Liver (tissue), 9 donors: Measurements from ENCODE around the gene ADGRA3. TPM values are rescaled to one million over a fixed set of nuclear protein-coding genes. Genes with fewer than 3 reads are reported as not detected.

Experiments used
- DNase-seq: peaks from one replicate; pipeline ENCODE4 v3.0.0-alpha.2; 2017; ENCODE audit warnings: low spot score
- H3K27ac ChIP-seq, 2 donors: one replicate each; pipeline ENCODE4 v1.7.0; 2013; ENCODE audit warnings: inconsistent platforms in 2 of 2, low read length in 2 of 2, control low read depth in 1 of 2, low read depth in 1 of 2, mild to moderate bottlenecking in 1 of 2
- H3K27me3 ChIP-seq, 4 donors: one replicate each; pipeline versions ENCODE4 v1.6.1 to v1.7.0; 2013; ENCODE audit warnings: low read length in 3 of 4, inconsistent platforms in 1 of 4, mild to moderate bottlenecking in 1 of 4, moderate library complexity in 1 of 4; ENCODE audit not compliant: control insufficient read depth in 4 of 4, insufficient read depth in 4 of 4
- H3K36me3 ChIP-seq, 4 donors: one replicate each; pipeline versions ENCODE4 v1.6.1 to v1.7.0; 2013; ENCODE audit warnings: low read length in 3 of 4, mild to moderate bottlenecking in 3 of 4, low read depth in 1 of 4, moderate library complexity in 1 of 4; ENCODE audit not compliant: control insufficient read depth in 4 of 4, insufficient read depth in 3 of 4
- H3K4me1 ChIP-seq, 4 donors: one replicate each; pipeline versions ENCODE4 v1.6.1 to v1.7.0; 2013; ENCODE audit warnings: low read length in 3 of 4, mild to moderate bottlenecking in 3 of 4, moderate library complexity in 1 of 4; ENCODE audit not compliant: control insufficient read depth in 4 of 4, insufficient read depth in 4 of 4
- H3K4me3 ChIP-seq, 3 donors: one replicate each; pipeline versions ENCODE4 v1.6.1 to v1.7.0; 2013; ENCODE audit warnings: low read length in 3 of 3, control low read depth in 1 of 3, low read depth in 1 of 3, mild to moderate bottlenecking in 1 of 3
- H3K9ac ChIP-seq, 2 donors: one replicate each; pipeline ENCODE4 v1.7.0; 2013; ENCODE audit warnings: low read length in 2 of 2, mild to moderate bottlenecking in 2 of 2, moderate library complexity in 2 of 2, control low read depth in 1 of 2, low read depth in 1 of 2
- H3K9me3 ChIP-seq, 4 donors: one replicate each; pipeline versions ENCODE4 v1.6.1 to v1.7.0; 2013; ENCODE audit warnings: low read length in 3 of 4; ENCODE audit not compliant: control insufficient read depth in 4 of 4
- ATF3 ChIP-seq: IDR thresholded peaks from 2 replicates; pipeline ENCODE4 v1.6.1; 2016; ENCODE audit warnings: antibody characterized with exemption
- CTCF ChIP-seq: fragments of 150-350 bp; IDR thresholded peaks from 2 replicates; pipeline ENCODE4 v1.5.1; 2017; ENCODE audit warnings: improper control_type of control experiment, low read depth, low read length; ENCODE audit not compliant: missing input control
- EGR1 ChIP-seq, 2 donors: IDR thresholded peaks; 2 replicates each; pipeline ENCODE4 v1.6.1; 2016 to 2018; ENCODE audit warnings: antibody characterized with exemption in 2 of 2, low read depth in 2 of 2
- FOXA1 ChIP-seq: IDR thresholded peaks from 2 replicates; pipeline ENCODE4 v1.6.1; 2016; ENCODE audit warnings: antibody characterized with exemption
- FOXA2 ChIP-seq: IDR thresholded peaks from 2 replicates; pipeline ENCODE4 v1.6.1; 2016; ENCODE audit warnings: antibody characterized with exemption
- GABPA ChIP-seq, 2 donors: IDR thresholded peaks in 1 of 2; conservative IDR thresholded peaks in 1 of 2; 2 replicates each; pipeline ENCODE4 v1.6.1; 2016; ENCODE audit warnings: antibody characterized with exemption in 2 of 2, mild to moderate bottlenecking in 1 of 2, moderate library complexity in 1 of 2
- HNF4A ChIP-seq, 2 donors: conservative IDR thresholded peaks; 2 replicates each; pipeline ENCODE4 v1.6.1; 2016; ENCODE audit warnings: antibody characterized with exemption in 2 of 2, mild to moderate bottlenecking in 2 of 2
- HNF4G ChIP-seq: IDR thresholded peaks from 2 replicates; pipeline ENCODE4 v1.6.1; 2016; ENCODE audit warnings: antibody characterized with exemption
- JUND ChIP-seq, 2 donors: IDR thresholded peaks; 2 replicates each; pipeline ENCODE4 v1.6.1; 2016; ENCODE audit warnings: antibody characterized with exemption in 2 of 2
- MAX ChIP-seq: IDR thresholded peaks from 2 replicates; pipeline ENCODE4 v1.6.1; 2016; ENCODE audit warnings: antibody characterized with exemption
- NR2F2 ChIP-seq: IDR thresholded peaks from 2 replicates; pipeline ENCODE4 v1.6.1; 2016; ENCODE audit warnings: antibody characterized with exemption
- RAD21 ChIP-seq, 2 donors: IDR thresholded peaks; 2 replicates each; pipeline ENCODE4 v1.6.1; 2016; ENCODE audit warnings: antibody characterized with exemption in 2 of 2, mild to moderate bottlenecking in 2 of 2
- REST ChIP-seq: IDR thresholded peaks from 2 replicates; pipeline ENCODE4 v1.6.1; 2016; ENCODE audit warnings: antibody characterized with exemption, mild to moderate bottlenecking
- RXRA ChIP-seq, 2 donors: IDR thresholded peaks; 2 replicates each; pipeline ENCODE4 v1.6.1; 2017 to 2018; ENCODE audit warnings: antibody characterized with exemption in 2 of 2, mild to moderate bottlenecking in 1 of 2
- SP1 ChIP-seq: IDR thresholded peaks from 2 replicates; pipeline ENCODE4 v1.6.1; 2018; ENCODE audit warnings: antibody characterized with exemption, mild to moderate bottlenecking
- TAF1 ChIP-seq: conservative IDR thresholded peaks from 2 replicates; pipeline ENCODE4 v1.6.1; 2016; ENCODE audit warnings: antibody characterized with exemption, mild to moderate bottlenecking
- YY1 ChIP-seq: IDR thresholded peaks from 2 replicates; pipeline ENCODE4 v1.6.1; 2016; ENCODE audit warnings: antibody characterized with exemption, mild to moderate bottlenecking
- ZBTB33 ChIP-seq: IDR thresholded peaks from 2 replicates; pipeline ENCODE4 v1.6.1; 2016; ENCODE audit warnings: antibody characterized with exemption
- WGBS: extraction: QIAGEN DNeasy Blood & Tissue Kit; methylation state at CpG from one replicate; pipeline ENCODE4 v1.1.7; 2013; 5-methylcytosine and 5-hydroxymethylcytosine counted together
- polyA plus RNA-seq, 2 donors: library from polyadenylated mRNA; stranded (reverse) in 1 of 2; unstranded in 1 of 2; fragments of 200-250 nt in 1 of 2; fragments of >200 nt in 1 of 2; fragmentation: Nextera tagmentation in 1 of 2; extraction: Ambion mirVana in 1 of 2; gene quantifications; one replicate each; pipeline versions ENCODE4 v1.2.1 to v1.2.3, GENCODE V29; 2013 to 2015
- total RNA-seq, 2 donors: library from RNA; depleted of rRNA; stranded (reverse); fragments of >200 nt; gene quantifications; one replicate each; pipeline ENCODE4 v1.2.3, GENCODE V29; 2014
- donor health status: healthy.
- donor health status: healthy.
- donor health status: healthy.
- donor health status: healthy.
- donor health status: healthy.

The ADGRA3 gene
- total and polyA plus RNA-seq, 4 donors, result 15.2 to 239 (median 32.6) TPM

GRCh38 chr4:22500128-22500611 lies 15.7 kb downstream of the ADGRA3 start:
- H3K4me3 ChIP-seq, result no peak overlapping the region

More at GRCh38 chr4:22500128-22500611, 15.7 kb downstream of the ADGRA3 start:
- H3K27ac ChIP-seq, result peak overlapping the region; percentile 21 to 51
- no peaks in the 10 kb centered on the region for H3K36me3 ChIP-seq
- 34% methylated on average over 8 of the region's 8 CpGs for WGBS
- peaks cover 3 to 30% (median 10%) of the 10 kb centered on the region in 4 donors for H3K4me1 ChIP-seq
- no peaks in the 10 kb centered on the region for H3K9me3 ChIP-seq
- H3K27me3 ChIP-seq, result no peaks in the 10 kb centered on the region
- DNase-seq, result no peak
- TF ChIP-seq HNF4A (conservative IDR thresholded peaks at IDR 0.05), result peak in 1 of 2 donors; percentile 43
- TF ChIP-seq CTCF, result no peak
- TF ChIP-seq ZBTB33, result no peak
- TF ChIP-seq MAX, result no peak
- peak; percentile 29 for TF ChIP-seq REST
- TF ChIP-seq RXRA (IDR thresholded peaks at IDR 0.05), result peak; percentile 64 to 80
- TF ChIP-seq TAF1, result no peak
- no peak for TF ChIP-seq FOXA2
- no peak for TF ChIP-seq ATF3
- no peak for TF ChIP-seq HNF4G
- no peak for TF ChIP-seq JUND (IDR thresholded peaks at IDR 0.05)
- peak; percentile 77 for TF ChIP-seq SP1
- no peak for TF ChIP-seq FOXA1
- no peak for TF ChIP-seq NR2F2
- TF ChIP-seq GABPA (IDR thresholded peaks at IDR 0.05 in 1 of 2, conservative IDR thresholded peaks at IDR 0.05 in 1 of 2), result no peak
- no peak for TF ChIP-seq RAD21 (IDR thresholded peaks at IDR 0.05)
- TF ChIP-seq YY1, result peak; percentile 24
- no peak for TF ChIP-seq EGR1 (IDR thresholded peaks at IDR 0.05; ENCODE audit: low read depth in 2 of 2)
- H3K9ac ChIP-seq, result no peak overlapping the region
